ENCODE data around the gene TC2N. TPM values are rescaled to one million over a fixed set of nuclear protein-coding genes. Genes with fewer than 3 reads are reported as not detected.

Gene TC2N
- total RNA-seq, 2 experiments from 2014 or later, result 119 to 120 TPM

GRCh38 chr14:91731986-91732385 is 135.3 kb downstream of the TC2N start, which contains the start of gene CATSPERB:
CATSPERB (minus strand) TSS chr14:91732086; CDS start chr14:91729479, 2,607 bp downstream.
- POLR2A ChIA-PET, result no interaction called here
- H3K4me3 Mint-ChIP-seq, result no peak within 1 kb of the TSS
- H3K27ac Mint-ChIP-seq, result no peak within 1 kb of the TSS
- no peaks in the 10 kb centered on the region for H3K9me3 Mint-ChIP-seq (ENCODE audit: insufficient read depth)
- DNase-seq (no peak), ATAC-seq (no peak)
- H3K27me3 Mint-ChIP-seq (ENCODE audit: low read depth), result peaks cover 4% of the 10 kb centered on the region
- no peaks in the 10 kb centered on the region for H3K4me1 Mint-ChIP-seq (ENCODE audit: low read depth)
- CTCF ChIA-PET, result interaction anchor here (1.4 kb wide), 1 partner anchor 12 kb away, joined by 4 read pairs; no protein-coding TSS in a partner anchor
- H3K36me3 Mint-ChIP-seq (ENCODE audit: low read depth), result no peaks in the 10 kb centered on the region

GRCh38 chr14:91731018-91731417 is 136.3 kb downstream of the TC2N start:
- H3K4me3 Mint-ChIP-seq, result no peak overlapping the region
- ChIA-PET POLR2A (no interaction called here), CTCF (interaction anchor here (0.9 kb wide), 1 partner anchor 16 kb away, joined by 3 read pairs; no protein-coding TSS in a partner anchor)
- H3K36me3 Mint-ChIP-seq (ENCODE audit: low read depth), result no peaks in the 10 kb centered on the region
- H3K4me1 Mint-ChIP-seq (ENCODE audit: low read depth), result no peaks in the 10 kb centered on the region
- H3K9me3 Mint-ChIP-seq (ENCODE audit: insufficient read depth), result no peaks in the 10 kb centered on the region
- DNase-seq (no peak), ATAC-seq (no peak)
- H3K27ac Mint-ChIP-seq, result no peak overlapping the region
- peaks cover 2% of the 10 kb centered on the region for H3K27me3 Mint-ChIP-seq (ENCODE audit: low read depth)

- ChIA-PET POLR2A (no interaction called here), CTCF (no interaction called here)
- no peaks in the 10 kb centered on the region for H3K36me3 Mint-ChIP-seq (ENCODE audit: low read depth)
- no peak overlapping the region for H3K4me3 Mint-ChIP-seq
- no peaks in the 10 kb centered on the region for H3K9me3 Mint-ChIP-seq (ENCODE audit: insufficient read depth)
- no peaks in the 10 kb centered on the region for H3K4me1 Mint-ChIP-seq (ENCODE audit: low read depth)
- DNase-seq, result no peak
- H3K27me3 Mint-ChIP-seq (ENCODE audit: low read depth), result peaks cover 2% of the 10 kb centered on the region
- H3K27ac Mint-ChIP-seq, result no peak overlapping the region
- ATAC-seq, result no peak
These were observed 137.6 kb downstream of the TC2N start for GRCh38 chr14:91729756-91730155.

Other genes with a start within 250 kb of the TC2N start
- 1 to 10 TPM in 1 of 2 experiments, under 1 TPM in 1; 0.92 to 1.5 TPM for gene CATSPERB, start 135.4 kb downstream of the TC2N start, total RNA-seq
- 1 to 10 TPM; 1.6 to 2.6 TPM for gene FBLN5, start 80.2 kb upstream of the TC2N start, total RNA-seq
- 10 to 100 TPM; 43.6 to 44.5 TPM for gene TRIP11, start 172.5 kb upstream of the TC2N start, total RNA-seq
- 10 to 100 TPM; 25.8 to 26.0 TPM for gene ATXN3, start 239.0 kb upstream of the TC2N start, total RNA-seq